Gastroesophageal sphincter (tissue), 4 donors: ENCODE measurements around the gene CTRB2. TPM values are rescaled to one million over a fixed set of nuclear protein-coding genes. Genes with fewer than 3 reads are reported as not detected.

Experiments used
- ATAC-seq: fragments of 150-250 bp; one replicate; pipeline ENCODE4 v1.9.1; 2016; ENCODE audit warnings: mild to moderate bottlenecking, moderate library complexity
- H3K27ac ChIP-seq, 4 donors: fragments of 200-600 bp; sonication (generic) in 3 of 4; 1 replicate in 3 of 4; 2 replicates in 1 of 4; pipeline ENCODE4 v1.5.1; 2016 to 2019
- H3K27me3 ChIP-seq: fragments of 200-600 bp; sonication (generic); one replicate; pipeline ENCODE4 v1.5.1; 2019
- H3K36me3 ChIP-seq, 2 donors: fragments of 200-600 bp; sonication (generic); one replicate each; pipeline ENCODE4 v1.5.1; 2019; ENCODE audit warnings: control low read depth in 1 of 2
- H3K4me1 ChIP-seq, 3 donors: fragments of 200-600 bp; sonication (generic); 1 replicate in 2 of 3; 2 replicates in 1 of 3; pipeline ENCODE4 v1.5.1; 2016 to 2019; ENCODE audit warnings: control low read depth in 2 of 3
- H3K4me3 ChIP-seq, 2 donors: fragments of 200-600 bp; sonication (generic); one replicate each; pipeline ENCODE4 v1.5.1; 2019; ENCODE audit warnings: mild to moderate bottlenecking in 1 of 2, moderate library complexity in 1 of 2
- H3K9me3 ChIP-seq, 3 donors: fragments of 200-600 bp; sonication (generic); one replicate each; pipeline ENCODE4 v1.5.1; 2017 to 2019; ENCODE audit warnings: control low read depth in 2 of 3
- CTCF ChIP-seq, 4 experiments: fragments of 200-600 bp in 2 of 4; fragments of 450-650 bp in 2 of 4; sonication (generic) in 1 of 4; IDR thresholded peaks; one replicate each; pipeline ENCODE4 v1.5.1; 2017 to 2019; ENCODE audit warnings: antibody characterized with exemption in 4 of 4, mild to moderate bottlenecking in 2 of 4, moderate library complexity in 2 of 4
- EP300 ChIP-seq: sonication (generic); formaldehyde crosslinking; IDR thresholded peaks from one replicate; pipeline ENCODE4 v1.6.1; 2017; ENCODE audit warnings: antibody characterized with exemption, mild to moderate bottlenecking
- POLR2A ChIP-seq, 2 donors: fragments of 450-650 bp; IDR thresholded peaks; one replicate each; pipeline ENCODE4 v1.6.1; 2017; ENCODE audit warnings: antibody characterized with exemption in 2 of 2, mild to moderate bottlenecking in 2 of 2, moderate library complexity in 1 of 2
- POLR2AphosphoS5 ChIP-seq: sonication (generic); formaldehyde crosslinking; IDR thresholded peaks from one replicate; pipeline ENCODE4 v1.6.1; 2017; ENCODE audit warnings: antibody characterized with exemption
- WGBS, 2 donors: methylation state at CpG; one replicate each; pipeline ENCODE4 v1.1.5; 2018; ENCODE audit warnings: low coverage in 1 of 2; 5-methylcytosine and 5-hydroxymethylcytosine counted together
- total RNA-seq, 4 donors: library from RNA; depleted of rRNA; stranded (reverse); fragments of >200 nt; gene quantifications; one replicate each; pipeline ENCODE4 v1.1.0, GENCODE V29; 2016

The CTRB2 gene
- total RNA-seq, 4 donors from 2014 or later, result not detected

DNA sequence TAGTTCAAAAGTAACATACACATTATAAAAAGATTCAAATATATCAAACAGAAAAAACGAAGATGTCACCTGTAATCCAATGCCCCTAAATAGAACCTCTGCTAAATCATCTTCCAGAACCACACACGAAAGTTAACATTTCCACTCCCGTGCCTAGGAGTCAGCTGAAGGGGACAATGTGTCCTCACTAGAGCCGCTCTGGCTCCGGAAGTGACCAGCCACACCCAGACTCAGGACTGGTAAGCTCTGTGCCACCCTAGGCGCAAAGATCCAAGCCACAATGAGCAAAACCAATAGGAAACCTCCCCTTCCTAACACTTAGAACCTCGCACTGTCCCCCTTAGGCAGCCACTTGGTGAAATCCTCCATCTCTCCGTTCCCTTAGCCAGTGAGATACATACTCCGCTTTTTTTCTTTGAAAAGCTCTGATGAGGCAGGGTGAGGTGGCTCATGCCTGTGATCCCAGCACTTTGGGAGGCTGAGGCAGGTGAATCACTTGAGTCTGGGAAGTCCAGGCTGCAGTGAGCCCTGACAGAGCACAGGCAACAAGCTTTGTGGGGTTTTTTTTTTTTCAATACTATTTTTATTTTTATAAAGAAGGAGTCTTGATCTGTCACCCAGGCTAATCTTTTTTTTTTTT, 23.6 kb upstream of the CTRB2 start:
- Histone ChIP-seq H3K27ac (no peak overlapping the region), H3K4me3 (no peak overlapping the region), H3K9me3 (no peaks in the 10 kb centered on the region), H3K4me1 (peaks cover 0 to 23% (median 11%) of the 10 kb centered on the region in 3 donors), H3K27me3 (peaks cover 5% of the 10 kb centered on the region), H3K36me3 (peaks cover 0 to 75% of the 10 kb centered on the region in 2 donors)
- 74 to 80% methylated on average over 2 to 7 of the region's 9 CpGs for WGBS, 2 donors
- no peak for ATAC-seq
- TF ChIP-seq EP300 (no peak), CTCF (IDR thresholded peaks at IDR 0.05) (no peak), POLR2AphosphoS5 (no peak), POLR2A (IDR thresholded peaks at IDR 0.05) (no peak)

GRCh38 chr16:75229172-75230031, 22.4 kb upstream of the CTRB2 start:
- Histone ChIP-seq H3K27ac (no peak overlapping the region), H3K4me3 (no peak overlapping the region), H3K27me3 (peaks cover 14% of the 10 kb centered on the region), H3K4me1 (peaks cover 0 to 14% (median 9%) of the 10 kb centered on the region in 3 donors), H3K36me3 (peaks cover 0 to 64% of the 10 kb centered on the region in 2 donors), H3K9me3 (no peaks in the 10 kb centered on the region)
- WGBS, 2 donors, result no CpG with 5 or more reads among the region's 48 CpGs
- TF ChIP-seq EP300 (no peak), CTCF (IDR thresholded peaks at IDR 0.05) (no peak), POLR2A (IDR thresholded peaks at IDR 0.05) (no peak), POLR2AphosphoS5 (no peak)
- ATAC-seq, result no peak

GRCh38 chr16:75228143-75228976, 21.4 kb upstream of the CTRB2 start:
- peaks cover 17% of the 10 kb centered on the region for H3K27me3 ChIP-seq
- H3K27ac ChIP-seq, result no peak overlapping the region
- ATAC-seq, result no peak
- H3K4me3 ChIP-seq, result no peak overlapping the region
- H3K9me3 ChIP-seq, result no peaks in the 10 kb centered on the region
- H3K36me3 ChIP-seq, result peaks cover 0 to 59% of the 10 kb centered on the region in 2 donors
- peaks cover 0 to 4% (median 0%) of the 10 kb centered on the region in 3 donors for H3K4me1 ChIP-seq
- TF ChIP-seq POLR2A (IDR thresholded peaks at IDR 0.05) (no peak), POLR2AphosphoS5 (no peak), CTCF (IDR thresholded peaks at IDR 0.05) (no peak), EP300 (no peak)
- 60 to 80% methylated on average over 1 to 2 of the region's 17 CpGs for WGBS, 2 donors

GRCh38 chr16:75227361-75228142, 20.6 kb upstream of the CTRB2 start:
- WGBS, 2 donors, result 25 to 61% methylated on average over 1 to 3 of the region's 18 CpGs
- Histone ChIP-seq H3K27ac (no peak overlapping the region), H3K4me1 (no peaks in the 10 kb centered on the region), H3K4me3 (no peak overlapping the region), H3K36me3 (peaks cover 0 to 51% of the 10 kb centered on the region in 2 donors), H3K9me3 (no peaks in the 10 kb centered on the region), H3K27me3 (peaks cover 17% of the 10 kb centered on the region)
- ATAC-seq, result no peak
- no peak for TF ChIP-seq POLR2AphosphoS5
- TF ChIP-seq POLR2A (IDR thresholded peaks at IDR 0.05), result no peak
- no peak for TF ChIP-seq EP300
- no peak for TF ChIP-seq CTCF (IDR thresholded peaks at IDR 0.05)
